Stimulated activated naive B cell treated with anti-CD40 and anti-IgM and Interleukin-4, amounts not matched to agents 10 μg/mL and 1 μg/mL and 100 μg/mL, for 72 hours (primary cell): ENCODE results near the gene SCN4A.
"Not testable (repeated sequence)": the region's sequence is repeated elsewhere in the genome, so short reads cannot be mapped to it uniquely, and the experiment has no call there.

ENCODE experiments used
- ATAC-seq, 2 donors: fragments of 150-1000 bp; cut with Tn5 transposase; replicated peaks; 2 replicates each; pipeline ENCODE4 v1.10.0; 2021; ENCODE audit warnings: moderate library complexity in 1 of 2
- DNase-seq: peaks from one replicate; pipeline ENCODE4 v3.0.0; 2021
- H3K27ac Mint-ChIP-seq: one replicate; pipeline ENCODE4 v1.8.0; 2022; ENCODE audit warnings: mild to moderate bottlenecking, mixed read lengths
- H3K27me3 Mint-ChIP-seq, 2 donors: one replicate each; pipeline ENCODE4 v1.8.0; 2022; ENCODE audit warnings: mixed read lengths in 2 of 2
- H3K36me3 Mint-ChIP-seq, 2 donors: one replicate each; pipeline ENCODE4 v1.8.0; 2022; ENCODE audit warnings: mixed read lengths in 2 of 2, mild to moderate bottlenecking in 1 of 2
- H3K4me1 Mint-ChIP-seq, 2 donors: one replicate each; pipeline ENCODE4 v1.8.0; 2022; ENCODE audit warnings: mixed read lengths in 2 of 2, mild to moderate bottlenecking in 1 of 2
- H3K4me3 Mint-ChIP-seq, 2 donors: one replicate each; pipeline ENCODE4 v1.8.0; 2022; ENCODE audit warnings: mild to moderate bottlenecking in 2 of 2, mixed read lengths in 2 of 2, moderate library complexity in 1 of 2
- H3K9me3 Mint-ChIP-seq, 2 donors: one replicate each; pipeline ENCODE4 v1.8.0; 2022; ENCODE audit warnings: mixed read lengths in 2 of 2, mild to moderate bottlenecking in 1 of 2

The SCN4A gene

DNA sequence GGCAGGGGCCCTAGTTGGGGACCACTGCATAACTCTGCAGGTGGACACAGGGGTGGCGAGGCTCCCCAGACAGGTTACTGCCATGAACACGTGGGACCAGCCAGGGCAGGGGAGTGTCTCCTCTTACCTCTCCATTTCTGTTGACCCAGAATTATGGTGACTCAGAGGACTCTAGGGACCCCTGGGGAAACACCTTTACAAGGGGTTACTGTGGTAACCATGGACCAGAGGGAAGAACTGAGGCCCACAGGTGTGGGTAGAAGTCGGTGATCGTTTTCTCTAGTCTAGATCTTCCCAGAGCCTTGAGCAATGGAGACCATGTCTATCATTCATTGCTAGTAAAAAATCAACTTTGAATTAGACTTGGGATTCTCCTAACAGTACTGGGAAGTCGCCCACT is 51.9 kb downstream of the SCN4A start:
- Mint-ChIP-seq H3K4me1 (peaks cover 55 to 78% of the 10 kb centered on the region in 2 donors), H3K27ac (peak overlapping the region; percentile 87), H3K4me3 (peak overlapping the region in 1 of 2 donors; percentile 55)
- H3K9me3 Mint-ChIP-seq, H3K36me3 Mint-ChIP-seq, H3K27me3 Mint-ChIP-seq: not testable (repeated sequence)
- peak; percentile 82 for DNase-seq
- ATAC-seq = peak; percentile 58 to 63

GRCh38 chr17:63920050-63920449 is 52.7 kb downstream of the SCN4A start:
- H3K27me3 Mint-ChIP-seq, ATAC-seq, DNase-seq, H3K36me3 Mint-ChIP-seq, H3K9me3 Mint-ChIP-seq: not testable (repeated sequence)
- Mint-ChIP-seq H3K4me3 (peak overlapping the region in 1 of 2 donors; percentile 49), H3K4me1 (peaks cover 54 to 77% of the 10 kb centered on the region in 2 donors), H3K27ac (peak overlapping the region; percentile 49)

DNA sequence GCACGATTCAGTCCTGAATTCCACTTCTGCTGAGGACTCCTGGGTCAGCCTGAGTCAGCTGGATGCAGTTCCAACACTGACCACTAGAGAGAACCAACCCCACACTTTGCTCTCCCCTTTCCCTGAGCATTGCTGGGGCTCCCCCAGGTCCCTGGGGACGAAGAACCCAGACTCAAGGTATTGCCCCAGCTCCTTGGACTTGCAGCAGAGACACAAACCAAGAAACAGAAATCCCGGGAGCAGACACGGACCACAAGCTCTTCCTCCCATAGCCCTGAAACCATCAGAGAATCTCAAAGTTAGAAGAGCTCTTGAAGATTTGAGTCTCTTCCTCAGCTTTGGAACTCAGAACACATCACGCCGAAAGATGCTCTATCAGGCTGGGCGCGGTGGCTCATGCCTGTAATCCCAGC is 53.4 kb downstream of the SCN4A start:
- peak; percentile 48 to 51 for ATAC-seq
- peak overlapping the region; percentile 64 to 71 for H3K4me3 Mint-ChIP-seq
- DNase-seq = peak; percentile 79
- H3K27me3 Mint-ChIP-seq = no peaks in the 10 kb centered on the region
- H3K9me3 Mint-ChIP-seq = no peaks in the 10 kb centered on the region
- H3K27ac Mint-ChIP-seq = peak overlapping the region; percentile 90
- H3K36me3 Mint-ChIP-seq = no peaks in the 10 kb centered on the region
- H3K4me1 Mint-ChIP-seq = peaks cover 55 to 76% of the 10 kb centered on the region in 2 donors

DNA sequence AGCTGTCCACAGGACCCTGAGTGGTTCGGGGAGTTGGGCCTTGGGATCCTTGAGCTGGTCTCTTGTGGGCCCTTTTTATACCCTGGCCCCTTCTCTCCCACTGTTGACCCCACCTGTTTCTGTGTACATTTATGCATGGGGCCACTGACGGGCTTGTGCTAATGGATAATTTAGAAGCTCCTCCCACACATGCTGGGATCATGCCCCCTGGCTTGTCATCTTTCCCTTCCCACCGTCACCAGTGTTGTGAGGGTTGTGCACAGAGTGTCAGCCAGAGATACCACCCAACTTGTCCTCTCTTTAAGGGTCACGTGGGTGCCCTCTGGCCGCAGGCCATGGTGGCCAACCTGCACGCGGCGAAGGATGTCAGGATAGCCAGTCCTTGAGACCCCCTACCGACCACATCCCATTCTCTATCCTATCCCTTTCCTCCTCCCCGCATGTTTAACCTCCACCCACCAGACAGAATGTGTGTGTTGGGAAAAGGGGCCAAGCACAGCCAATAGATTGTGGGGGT is 53.9 kb downstream of the SCN4A start, which contains the start of gene GH1:
Gene GH1, minus strand, starts transcription at position 51 of the 517 bp plus-strand sequence. CDS start 63 bp downstream, outside the sequence.
- peaks cover 58 to 76% of the 10 kb centered on the region in 2 donors for H3K4me1 Mint-ChIP-seq
- ATAC-seq, H3K36me3 Mint-ChIP-seq, DNase-seq, H3K9me3 Mint-ChIP-seq, H3K27me3 Mint-ChIP-seq: not testable (repeated sequence)
- peak within 1 kb of the TSS; percentile 90 for H3K27ac Mint-ChIP-seq
- peak within 1 kb of the TSS; percentile 64 to 71 for H3K4me3 Mint-ChIP-seq

GRCh38 chr17:63918305-63918704 is 54.4 kb downstream of the SCN4A start:
- DNase-seq (no peak), ATAC-seq (no peak)
- Mint-ChIP-seq H3K36me3 (no peaks in the 10 kb centered on the region), H3K4me3 (no peak overlapping the region), H3K27ac (no peak overlapping the region), H3K9me3 (no peaks in the 10 kb centered on the region), H3K27me3 (no peaks in the 10 kb centered on the region), H3K4me1 (peaks cover 58 to 76% of the 10 kb centered on the region in 2 donors)

GRCh38 chr17:63917646-63918045 is 55.1 kb downstream of the SCN4A start:
- DNase-seq = no peak
- no peaks in the 10 kb centered on the region for H3K9me3 Mint-ChIP-seq
- no peak overlapping the region for H3K4me3 Mint-ChIP-seq
- ATAC-seq = no peak
- peaks cover 60 to 76% of the 10 kb centered on the region in 2 donors for H3K4me1 Mint-ChIP-seq
- H3K27ac Mint-ChIP-seq = no peak overlapping the region
- no peaks in the 10 kb centered on the region for H3K36me3 Mint-ChIP-seq
- no peaks in the 10 kb centered on the region for H3K27me3 Mint-ChIP-seq

- not testable (repeated sequence) for DNase-seq, H3K36me3 Mint-ChIP-seq, H3K9me3 Mint-ChIP-seq, H3K27me3 Mint-ChIP-seq, H3K27ac Mint-ChIP-seq, H3K4me3 Mint-ChIP-seq, ATAC-seq
- H3K4me1 Mint-ChIP-seq = peaks cover 57 to 76% of the 10 kb centered on the region in 2 donors
Observed at GRCh38 chr17:63917206-63917605, 55.5 kb downstream of the SCN4A start.

- no peak overlapping the region for H3K4me3 Mint-ChIP-seq
- no peaks in the 10 kb centered on the region for H3K9me3 Mint-ChIP-seq
- no peaks in the 10 kb centered on the region for H3K36me3 Mint-ChIP-seq
- ATAC-seq (no peak), DNase-seq (no peak)
- peaks cover 57 to 78% of the 10 kb centered on the region in 2 donors for H3K4me1 Mint-ChIP-seq
- no peak overlapping the region for H3K27ac Mint-ChIP-seq
- no peaks in the 10 kb centered on the region for H3K27me3 Mint-ChIP-seq
Observed at GRCh38 chr17:63916566-63917185, 56.0 kb downstream of the SCN4A start.

DNA sequence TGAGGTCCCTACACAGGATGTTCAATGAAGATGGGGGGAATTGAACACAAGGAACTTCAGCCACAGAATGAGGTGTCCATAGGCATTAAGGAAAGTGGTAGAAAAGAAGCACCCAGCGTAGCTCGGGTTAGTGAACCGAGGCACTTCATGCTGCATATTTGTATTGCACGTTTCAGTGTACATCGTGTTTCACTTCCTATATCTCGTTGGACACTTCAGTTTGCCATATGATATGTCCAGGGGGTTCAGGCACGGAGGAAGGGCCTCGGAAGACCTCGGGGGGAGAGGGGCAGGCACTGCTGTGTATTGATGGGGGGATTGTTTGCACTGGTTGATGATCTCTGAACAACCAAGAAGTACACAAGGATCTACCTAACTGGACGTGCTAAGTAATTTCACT is 57.0 kb downstream of the SCN4A start:
- peak overlapping the region; percentile 58 to 67 for H3K4me3 Mint-ChIP-seq
- peak; percentile 66 to 74 for ATAC-seq
- DNase-seq, H3K27me3 Mint-ChIP-seq, H3K9me3 Mint-ChIP-seq, H3K36me3 Mint-ChIP-seq: not testable (repeated sequence)
- H3K27ac Mint-ChIP-seq = peak overlapping the region; percentile 39
- H3K4me1 Mint-ChIP-seq = peaks cover 57 to 76% of the 10 kb centered on the region in 2 donors

- Mint-ChIP-seq H3K4me1 (peaks cover 47 to 64% of the 10 kb centered on the region in 2 donors), H3K36me3 (no peaks in the 10 kb centered on the region), H3K27ac (peak overlapping the region; percentile 59), H3K27me3 (no peaks in the 10 kb centered on the region), H3K9me3 (no peaks in the 10 kb centered on the region), H3K4me3 (no peak overlapping the region)
- ATAC-seq (no peak), DNase-seq (no peak)
Observed at GRCh38 chr17:63914471-63914870, 58.2 kb downstream of the SCN4A start.

DNA sequence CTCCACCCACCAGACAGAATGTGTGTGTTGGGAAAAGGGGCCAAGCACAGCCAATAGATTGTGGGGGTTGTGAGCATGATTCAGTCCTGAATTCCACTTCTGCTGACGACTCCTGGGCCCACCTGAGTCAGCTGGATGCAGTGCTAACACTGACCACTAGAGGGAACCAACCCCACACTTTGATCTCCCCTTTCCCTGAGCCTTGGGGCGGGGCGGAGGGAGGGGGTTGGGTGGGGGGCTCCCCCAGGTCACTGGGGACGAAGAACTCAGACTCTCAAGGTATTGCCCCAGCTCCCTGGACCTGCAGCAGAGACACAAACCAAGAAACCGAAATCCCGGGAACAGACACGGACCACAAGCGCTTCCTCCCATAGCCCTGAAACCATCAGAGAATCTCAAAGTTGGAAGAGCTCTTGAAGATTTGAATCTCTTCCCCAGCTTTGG is 61.0 kb downstream of the SCN4A start:
- Mint-ChIP-seq H3K4me1 (peaks cover 36 to 53% of the 10 kb centered on the region in 2 donors), H3K27me3 (no peaks in the 10 kb centered on the region), H3K36me3 (no peaks in the 10 kb centered on the region), H3K4me3 (no peak overlapping the region), H3K9me3 (no peaks in the 10 kb centered on the region), H3K27ac (no peak overlapping the region)
- DNase-seq (no peak), ATAC-seq (peak; percentile 42 to 48)

DNA sequence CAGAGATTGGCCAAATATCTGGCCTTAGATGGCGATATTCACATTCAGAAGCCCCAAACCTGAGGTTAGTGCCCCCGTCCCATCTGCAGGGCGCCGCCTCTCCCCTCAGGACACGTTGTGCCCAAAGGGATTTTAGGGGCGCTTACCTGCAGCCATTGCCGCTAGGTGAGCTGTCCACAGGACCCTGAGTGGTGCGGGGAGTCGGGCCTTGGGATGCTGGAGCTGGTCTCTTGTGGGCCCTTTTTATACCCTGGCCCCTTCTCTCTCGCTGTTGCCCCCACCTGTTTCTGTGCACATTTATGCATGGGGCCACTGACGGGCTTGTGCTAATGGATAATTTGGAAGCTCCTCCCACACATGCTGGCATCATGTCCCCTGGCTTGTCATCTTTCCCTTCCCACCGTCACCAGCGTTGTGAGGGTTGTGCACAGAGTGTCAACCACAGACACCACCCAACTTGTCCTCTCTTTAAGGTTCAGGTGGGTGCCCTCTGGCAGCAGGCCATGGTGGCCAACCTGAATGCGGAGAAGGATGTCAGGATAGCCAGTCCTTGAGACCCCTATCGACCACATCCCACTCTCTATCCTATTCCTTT is 61.6 kb downstream of the SCN4A start, which contains the start of gene CSHL1:
Gene CSHL1, minus strand, starts transcription at position 218 of the 595 bp plus-strand sequence. Its CDS starts 62 bp downstream, at position 156.
- Mint-ChIP-seq H3K27ac (no peak within 1 kb of the TSS), H3K27me3 (no peaks in the 10 kb centered on the region), H3K4me3 (no peak within 1 kb of the TSS), H3K9me3 (no peaks in the 10 kb centered on the region), H3K36me3 (no peaks in the 10 kb centered on the region), H3K4me1 (peaks cover 31 to 47% of the 10 kb centered on the region in 2 donors)
- DNase-seq (no peak), ATAC-seq (no peak)

DNA sequence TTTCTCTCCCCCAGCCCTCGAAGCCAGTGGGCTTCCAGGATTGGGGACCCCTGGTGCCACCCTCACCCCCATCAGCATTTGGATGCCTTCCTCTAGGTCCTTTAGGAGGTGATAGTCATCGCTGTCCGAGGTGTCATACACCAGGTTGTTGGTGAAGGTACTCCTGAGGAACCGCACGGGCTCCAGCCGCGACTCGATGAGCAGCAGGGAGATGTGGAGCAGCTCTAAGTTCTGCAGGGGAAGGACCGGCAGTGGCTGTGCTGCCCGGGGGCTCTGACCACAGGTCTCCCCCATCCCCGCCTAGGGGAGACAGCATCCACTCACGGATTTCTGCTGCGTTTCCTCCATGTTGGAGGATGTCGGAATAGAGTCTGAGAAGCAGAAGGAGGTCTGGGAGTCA is 62.6 kb downstream of the SCN4A start:
- ATAC-seq (no peak), DNase-seq (no peak)
- H3K27me3 Mint-ChIP-seq = no peaks in the 10 kb centered on the region

DNA sequence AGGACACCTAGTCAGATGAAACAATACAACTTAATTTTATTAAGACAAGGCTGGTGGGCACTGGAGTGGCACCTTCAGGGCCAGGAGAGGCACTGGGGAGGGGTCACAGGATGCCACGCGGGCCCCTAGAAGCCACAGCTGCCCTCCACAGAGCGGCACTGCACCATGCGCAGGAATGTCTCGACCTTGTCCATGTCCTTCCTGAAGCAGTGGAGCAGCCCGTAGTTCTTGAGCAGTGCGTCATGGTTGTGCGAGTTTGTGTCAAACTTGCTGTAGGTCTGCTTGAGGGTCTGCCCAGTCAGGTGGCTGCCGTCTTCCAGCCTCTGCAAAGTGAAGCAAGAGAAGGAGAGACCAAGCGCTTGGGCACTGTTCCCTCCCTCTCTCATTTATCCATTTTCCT is 63.1 kb downstream of the SCN4A start:
- not testable (repeated sequence) for H3K27ac Mint-ChIP-seq, H3K27me3 Mint-ChIP-seq, ATAC-seq, H3K9me3 Mint-ChIP-seq, H3K36me3 Mint-ChIP-seq, DNase-seq, H3K4me3 Mint-ChIP-seq
- H3K4me1 Mint-ChIP-seq = peaks cover 20 to 34% of the 10 kb centered on the region in 2 donors

More for the DNA sequence above, 62.6 kb downstream of the SCN4A start:
- no peak overlapping the region for H3K27ac Mint-ChIP-seq
- H3K4me3 Mint-ChIP-seq = no peak overlapping the region
- H3K36me3 Mint-ChIP-seq = no peaks in the 10 kb centered on the region
- no peaks in the 10 kb centered on the region for H3K9me3 Mint-ChIP-seq
- peaks cover 23 to 37% of the 10 kb centered on the region in 2 donors for H3K4me1 Mint-ChIP-seq
